SH-SY5Y (cell line): ENCODE measurements around the gene CFAP92.

ENCODE experiments used
- GATA2 ChIP-seq: IDR thresholded peaks from 2 replicates; pipeline ENCODE4 v1.6.1; 2011; ENCODE audit warnings: mild to moderate bottlenecking, low read depth, low read length
- GATA3 ChIP-seq: IDR thresholded peaks from 2 replicates; pipeline ENCODE4 v1.6.1; 2011; ENCODE audit warnings: low read depth, mild to moderate bottlenecking, low read length, moderate library complexity

- no peak for TF ChIP-seq GATA3
- no peak for TF ChIP-seq GATA2
Measured at GRCh38 chr3:129005526-129006303, 11.8 kb upstream of the CFAP92 start.
